Motor neuron (in vitro differentiated cells): ENCODE data around the gene HDDC3. TPM values are rescaled to one million over a fixed set of nuclear protein-coding genes. Genes with fewer than 3 reads are reported as not detected.

Source experiments
- ATAC-seq, 8 experiments: fragments of 200-7000 bp; cut with Tn5 transposase; replicated peaks in 6 of 8; 2 replicates each; pipeline ENCODE4 v1.8.0; 2021; ENCODE audit warnings: mild to moderate bottlenecking in 8 of 8, moderate library complexity in 8 of 8
- H3K27ac ChIP-seq, 2 donors: fragments of 250-450 bp; sonication (Bioruptor Pico); 2 replicates each; pipeline ENCODE4 v1.9.0; 2021; ENCODE audit warnings: antibody characterized with exemption in 2 of 2, mild to moderate bottlenecking in 2 of 2, moderate library complexity in 1 of 2
- H3K4me1 ChIP-seq, 2 donors: fragments of 250-450 bp; sonication (Bioruptor Pico); replicated peaks in 1 of 2; 2 replicates each; pipeline ENCODE4 v1.6.1; 2021; ENCODE audit warnings: antibody characterized with exemption in 2 of 2, mild to moderate bottlenecking in 2 of 2, moderate library complexity in 1 of 2
- H3K4me3 ChIP-seq, 5 donors: fragments of 250-450 bp; sonication (Bioruptor Pico); 2 replicates each; pipeline ENCODE4 v1.9.0; 2021; ENCODE audit warnings: antibody characterized with exemption in 5 of 5, mild to moderate bottlenecking in 5 of 5, moderate library complexity in 4 of 5
- WGBS, 10 experiments: fragments of 450-650 bp; shearing (Covaris generic); methylation state at CpG; one replicate each; pipeline ENCODE4 v1.0.0; 2022; 5-methylcytosine and 5-hydroxymethylcytosine counted together
- in situ Hi-C, 9 experiments: fragments of 400-800 bp; cut with MboI; loops; one replicate each; pipeline ENCODE4 v1.15.0; 2021; ENCODE audit warnings: low sequenced_read_pairs in 9 of 9, low pct_unique_long_range_greater_than_20kb in 2 of 9; ENCODE audit not compliant: unreplicated experiment in 9 of 9
- total RNA-seq, 8 experiments: library from RNA; unstranded; fragments of 300-600 nt; gene quantifications; 2 replicates each; pipeline versions ENCODE4 v1.2.3 to v1.2.4, GENCODE V29; 2022

HDDC3 gene
- total RNA-seq, 8 experiments from 2014 or later: 10.1 to 22.4 (median 13.6) TPM

DNA sequence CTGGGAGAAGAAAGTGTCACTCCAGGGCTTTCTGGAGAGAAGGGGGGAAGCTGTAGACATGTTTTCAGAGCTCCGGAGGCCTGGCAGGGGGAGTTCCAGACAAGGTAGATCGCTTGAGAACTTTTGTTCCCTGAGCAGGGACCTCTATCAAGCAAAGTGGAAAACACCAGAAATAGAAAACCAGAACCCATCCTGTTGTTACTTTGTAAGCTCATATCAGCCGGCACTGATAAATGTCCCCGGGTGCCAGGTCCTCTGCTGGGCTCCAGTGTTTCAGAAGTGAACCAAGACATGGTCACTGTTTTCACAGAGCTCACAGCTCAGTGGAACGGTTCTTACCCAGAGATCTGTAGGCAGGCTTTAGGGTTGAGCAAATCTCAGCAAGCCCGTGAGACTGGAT, 13.5 kb downstream of the HDDC3 start:
- Histone ChIP-seq H3K4me3 (no peak overlapping the region), H3K4me1 (peaks cover 6 to 12% of the 10 kb centered on the region in 2 donors), H3K27ac (no peak overlapping the region)
- WGBS, 10 experiments: 88 to 100% (median 100%) methylated on average over 1 to 5 of the region's 6 CpGs; no CpG with 5 or more reads in 4 of the 10 experiments
- in situ Hi-C loops: no loop called here
- no peak for ATAC-seq

DNA sequence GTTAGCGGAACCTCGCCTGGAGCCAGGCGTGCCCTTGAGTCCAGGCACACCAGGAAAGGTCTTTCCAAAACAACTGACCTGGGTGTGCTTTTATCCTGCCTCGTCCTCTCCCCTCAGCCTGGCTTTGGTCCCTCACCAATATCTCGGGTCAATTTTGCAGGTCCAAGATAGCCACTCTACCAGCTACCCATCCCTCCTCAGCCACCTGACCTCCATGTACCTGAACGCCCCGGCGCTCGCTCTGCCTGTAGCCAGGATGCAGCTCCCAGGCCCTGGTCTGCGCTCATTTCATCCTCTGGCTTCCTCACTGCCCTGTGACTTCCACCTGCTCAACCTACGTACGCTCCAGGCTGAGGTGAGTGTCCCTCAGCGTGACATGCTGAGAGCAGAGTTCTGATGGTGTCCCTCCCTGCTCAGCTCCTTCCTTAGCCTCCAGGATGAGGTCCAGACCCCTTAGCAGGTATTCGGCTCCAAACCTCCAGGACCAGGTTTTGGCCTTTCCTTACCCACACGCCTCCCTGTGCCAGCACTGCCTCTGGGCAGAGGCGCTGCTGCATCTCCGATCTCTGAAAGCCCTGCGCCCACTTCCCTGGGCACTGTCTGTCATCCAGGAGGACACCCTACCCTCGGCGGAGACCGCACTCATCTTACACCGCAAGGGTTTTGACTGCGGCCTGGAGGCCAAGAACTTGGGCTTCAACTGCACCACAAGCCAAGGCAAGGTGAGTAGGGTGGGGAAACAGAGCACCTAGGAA, 14.1 kb downstream of the HDDC3 start:
- Histone ChIP-seq H3K4me3 (no peak overlapping the region), H3K4me1 (peaks cover 6 to 12% of the 10 kb centered on the region in 2 donors), H3K27ac (no peak overlapping the region)
- in situ Hi-C loops: no loop called here
- WGBS, 10 experiments: 83 to 100% (median 98%) methylated on average over 1 to 11 of the region's 23 CpGs; no CpG with 5 or more reads in 2 of the 10 experiments
- no peak for ATAC-seq

DNA sequence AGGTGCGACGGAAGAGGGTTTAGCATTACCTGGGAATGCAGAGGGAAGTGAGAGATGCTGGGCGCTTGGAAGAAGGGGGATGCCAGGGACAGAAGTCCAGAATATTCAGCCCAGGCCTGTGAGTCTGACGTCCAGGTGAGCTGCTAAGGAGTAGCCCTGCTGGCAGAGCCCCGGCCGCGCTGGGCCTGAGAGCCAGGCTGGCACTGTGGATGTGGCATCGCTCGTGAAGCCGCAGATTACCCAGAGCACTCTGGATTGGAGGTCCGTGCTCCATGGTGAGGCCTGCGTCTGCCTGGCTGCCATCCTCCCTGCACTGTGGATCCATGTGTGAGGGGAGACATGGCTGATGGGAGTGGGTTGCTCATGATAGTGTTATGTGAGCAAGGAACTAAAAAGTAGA, 14.8 kb downstream of the HDDC3 start:
- in situ Hi-C loops: no loop called here
- Histone ChIP-seq H3K27ac (no peak overlapping the region), H3K4me1 (peaks cover 6 to 12% of the 10 kb centered on the region in 2 donors), H3K4me3 (no peak overlapping the region)
- ATAC-seq: no peak
- 93 to 100% (median 100%) methylated on average over 2 to 6 of the region's 12 CpGs; no CpG with 5 or more reads in 6 of the 10 experiments for WGBS, 10 experiments

DNA sequence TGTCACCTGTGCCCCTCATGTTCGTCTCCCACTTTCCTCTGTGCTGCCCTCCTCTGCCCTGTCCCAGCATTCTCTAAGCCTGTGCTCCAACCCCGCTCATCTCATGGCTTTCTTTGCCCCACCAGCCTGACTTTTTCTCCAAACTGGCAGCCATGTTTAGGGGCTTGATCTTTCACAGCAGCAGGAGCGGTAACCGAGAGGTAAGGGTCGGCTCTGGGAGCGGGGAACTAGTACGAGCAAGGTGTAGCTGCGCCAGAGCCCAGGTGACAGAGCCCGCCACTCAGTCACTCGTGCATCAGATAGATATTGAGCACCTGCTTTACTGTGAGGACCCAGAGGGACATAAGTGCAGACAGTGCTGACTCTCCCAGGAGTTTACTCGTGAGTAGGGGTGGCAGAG, 15.9 kb downstream of the HDDC3 start:
- in situ Hi-C loops: no loop called here
- ATAC-seq: no peak
- Histone ChIP-seq H3K4me1 (peaks cover 6 to 12% of the 10 kb centered on the region in 2 donors), H3K4me3 (no peak overlapping the region), H3K27ac (no peak overlapping the region)
- 74 to 100% (median 87%) methylated on average over 1 to 7 of the region's 11 CpGs; no CpG with 5 or more reads in 5 of the 10 experiments for WGBS, 10 experiments

DNA sequence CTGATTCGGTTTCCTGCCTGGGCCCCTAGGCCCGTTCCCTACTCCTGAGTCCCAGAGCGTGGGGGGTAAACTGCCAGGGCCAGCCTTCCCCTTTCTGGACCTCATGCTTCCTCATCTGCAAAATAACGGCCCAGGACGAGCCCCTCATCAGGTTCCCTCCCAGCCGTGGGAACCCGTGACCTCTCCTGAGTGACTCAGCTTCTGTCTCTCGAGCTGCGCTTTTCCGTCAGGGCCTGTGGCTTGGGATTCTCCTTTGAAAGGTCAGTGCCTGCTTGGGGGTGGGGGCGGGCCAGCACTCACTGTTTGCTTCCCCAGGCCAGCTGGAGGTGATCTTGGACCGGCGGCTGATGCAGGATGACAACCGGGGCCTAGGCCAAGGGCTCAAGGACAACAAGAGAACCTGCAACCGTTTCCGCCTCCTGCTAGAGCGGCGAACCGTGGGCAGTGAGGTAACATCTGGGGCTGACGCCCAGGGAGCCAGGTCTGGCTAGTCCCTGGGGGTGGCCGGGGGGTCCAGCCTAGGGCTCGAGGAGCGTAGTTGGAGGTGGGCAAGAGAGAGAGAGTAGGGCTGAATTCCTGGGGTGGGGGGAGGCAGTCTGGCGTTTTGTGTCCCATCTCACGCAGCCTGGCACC, 16.4 kb downstream of the HDDC3 start:
- WGBS, 10 experiments: 20 to 95% (median 73%) methylated on average over 1 to 13 of the region's 25 CpGs; no CpG with 5 or more reads in 3 of the 10 experiments
- ATAC-seq: peak in 5 of 8 experiments; percentile 56 to 91 (median 82)

DNA sequence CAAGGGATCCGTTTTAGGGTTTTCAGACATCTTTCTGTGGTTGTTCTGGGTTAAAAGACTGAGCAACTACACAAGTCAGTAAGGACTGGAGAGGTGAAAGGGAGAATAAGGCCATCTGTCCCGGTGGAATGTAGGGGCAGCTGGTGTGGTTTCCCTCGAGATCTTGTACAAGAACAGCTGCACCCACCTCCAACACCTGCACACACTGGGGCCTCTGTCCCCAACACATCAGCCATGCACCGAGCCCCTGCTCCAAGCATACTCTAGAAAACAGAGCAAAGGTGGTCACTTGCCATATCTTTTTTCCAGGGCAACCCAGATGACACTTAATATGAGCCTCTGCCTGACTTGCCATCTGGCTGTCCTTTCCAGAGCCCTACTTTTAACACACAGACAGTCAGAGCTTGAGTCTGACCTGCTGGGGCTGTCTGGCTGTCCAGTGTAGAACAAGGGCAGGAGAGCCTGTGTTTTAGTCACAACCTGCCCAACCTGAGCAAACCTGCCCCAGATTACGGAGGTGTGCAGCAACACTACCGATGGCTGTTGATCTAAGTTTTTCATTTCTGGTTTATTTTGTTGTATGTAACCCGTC, 17.0 kb downstream of the HDDC3 start:
- Histone ChIP-seq H3K4me3 (no peak overlapping the region), H3K4me1 (peaks cover 6 to 12% of the 10 kb centered on the region in 2 donors), H3K27ac (peak overlapping the region in 1 of 2 donors; percentile 62)
- 40 to 90% (median 78%) methylated on average over 1 to 7 of the region's 7 CpGs; no CpG with 5 or more reads in 4 of the 10 experiments for WGBS, 10 experiments
- in situ Hi-C loops: no loop called here
- ATAC-seq: peak in 4 of 8 experiments; percentile 6 to 38 (median 26)

More for the DNA sequence above, 16.4 kb downstream of the HDDC3 start:
- in situ Hi-C loops: no loop called here
- Histone ChIP-seq H3K27ac (peak overlapping the region; percentile 46 to 62), H3K4me3 (no peak overlapping the region), H3K4me1 (peaks cover 6 to 12% of the 10 kb centered on the region in 2 donors)

DNA sequence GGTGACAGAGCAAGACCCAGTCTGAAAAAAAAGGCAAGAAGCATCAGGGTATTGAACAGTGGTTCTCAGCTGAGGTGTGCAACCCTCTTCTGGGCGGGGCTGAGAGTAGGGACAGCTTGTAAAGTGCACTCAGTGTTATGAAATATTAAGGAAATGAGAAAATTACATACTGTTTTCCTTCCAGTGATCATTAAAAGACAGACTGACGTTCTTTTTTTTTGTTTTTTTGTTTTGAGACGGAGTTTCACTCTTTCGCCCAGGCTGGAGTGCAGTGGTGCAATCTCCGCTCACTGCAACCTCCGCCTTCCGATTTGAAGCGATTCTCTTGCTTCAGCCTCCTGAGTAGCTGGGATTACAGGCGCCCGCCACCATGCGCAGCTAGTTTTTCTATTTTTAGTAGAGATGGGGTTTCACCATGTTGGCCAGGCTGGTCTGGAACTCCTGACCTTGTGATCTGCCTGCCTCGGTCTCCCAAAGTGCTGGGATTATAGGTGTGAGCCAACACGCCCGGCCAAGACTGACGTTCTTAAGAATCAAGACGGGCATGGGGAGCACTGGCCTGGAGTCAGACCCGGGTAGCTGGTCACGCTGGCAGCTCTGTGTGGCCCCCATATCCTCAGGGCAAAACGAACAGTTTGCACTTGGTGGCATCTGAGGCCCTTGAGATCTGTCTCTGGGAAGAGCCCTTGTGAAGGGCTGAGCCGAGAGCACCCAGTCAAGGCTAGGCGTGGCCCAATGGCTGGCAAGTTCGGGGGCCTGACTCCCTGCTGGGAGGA, 17.9 kb downstream of the HDDC3 start:
- in situ Hi-C loops: no loop called here
- 87 to 100% (median 94%) methylated on average over 2 to 13 of the region's 22 CpGs; no CpG with 5 or more reads in 2 of the 10 experiments for WGBS, 10 experiments
- Histone ChIP-seq H3K4me3 (no peak overlapping the region), H3K4me1 (peaks cover 6 to 12% of the 10 kb centered on the region in 2 donors), H3K27ac (no peak overlapping the region)
- no peak for ATAC-seq

DNA sequence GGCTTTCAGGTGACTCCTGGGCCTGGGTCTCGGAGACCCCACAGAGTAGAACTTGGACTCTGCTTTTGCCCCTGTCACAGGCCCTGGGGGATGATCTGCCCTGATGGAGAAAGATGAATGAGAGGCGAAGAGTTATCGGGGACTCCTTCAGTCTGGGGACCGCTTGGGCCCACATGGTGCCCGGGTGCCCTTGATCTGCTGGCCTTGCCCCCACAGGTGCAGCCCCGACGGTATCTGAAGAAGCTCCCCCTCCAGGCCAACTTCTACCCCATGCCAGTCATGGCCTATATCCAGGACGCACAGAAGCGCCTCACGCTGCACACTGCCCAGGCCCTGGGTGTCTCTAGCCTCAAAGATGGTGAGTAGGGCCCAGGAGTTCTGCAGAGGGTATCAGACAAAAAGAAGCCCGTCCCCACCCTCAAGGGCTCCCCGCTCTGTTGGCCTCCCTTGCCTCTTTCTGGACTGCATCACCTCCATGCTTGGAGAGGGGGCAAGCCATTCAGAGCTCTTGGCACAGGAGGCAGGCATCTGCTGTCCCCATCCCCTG, 18.9 kb downstream of the HDDC3 start:
- Histone ChIP-seq H3K4me1 (peaks cover 6 to 12% of the 10 kb centered on the region in 2 donors), H3K27ac (no peak overlapping the region), H3K4me3 (no peak overlapping the region)
- in situ Hi-C loops: no loop called here
- ATAC-seq: no peak
- WGBS, 10 experiments: 67 to 100% (median 93%) methylated on average over 1 to 4 of the region's 12 CpGs; no CpG with 5 or more reads in 4 of the 10 experiments

DNA sequence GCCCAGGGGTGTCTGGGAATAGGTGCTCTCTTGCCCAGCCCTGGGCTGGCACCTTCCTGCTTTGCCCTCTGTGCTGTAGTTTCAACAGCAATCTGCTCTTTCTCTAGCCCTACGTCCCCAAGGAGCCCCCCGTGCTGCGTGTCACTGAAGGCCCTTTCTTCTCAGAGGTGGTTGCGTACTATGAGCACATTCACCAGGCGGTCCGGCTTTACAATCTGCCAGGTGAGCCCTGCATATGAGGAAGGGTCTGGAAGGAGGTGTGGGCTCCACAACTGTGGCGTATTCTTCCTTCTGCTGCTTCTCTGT, 19.6 kb downstream of the HDDC3 start:
- H3K4me1 ChIP-seq: peaks cover 6 to 12% of the 10 kb centered on the region in 2 donors
- no peak overlapping the region for H3K4me3 ChIP-seq
- H3K27ac ChIP-seq: no peak overlapping the region
- WGBS, 10 experiments: 80 to 100% (median 85%) methylated on average over 1 to 7 of the region's 7 CpGs; no CpG with 5 or more reads in 7 of the 10 experiments
- in situ Hi-C loops: no loop called here
- no peak for ATAC-seq

DNA sequence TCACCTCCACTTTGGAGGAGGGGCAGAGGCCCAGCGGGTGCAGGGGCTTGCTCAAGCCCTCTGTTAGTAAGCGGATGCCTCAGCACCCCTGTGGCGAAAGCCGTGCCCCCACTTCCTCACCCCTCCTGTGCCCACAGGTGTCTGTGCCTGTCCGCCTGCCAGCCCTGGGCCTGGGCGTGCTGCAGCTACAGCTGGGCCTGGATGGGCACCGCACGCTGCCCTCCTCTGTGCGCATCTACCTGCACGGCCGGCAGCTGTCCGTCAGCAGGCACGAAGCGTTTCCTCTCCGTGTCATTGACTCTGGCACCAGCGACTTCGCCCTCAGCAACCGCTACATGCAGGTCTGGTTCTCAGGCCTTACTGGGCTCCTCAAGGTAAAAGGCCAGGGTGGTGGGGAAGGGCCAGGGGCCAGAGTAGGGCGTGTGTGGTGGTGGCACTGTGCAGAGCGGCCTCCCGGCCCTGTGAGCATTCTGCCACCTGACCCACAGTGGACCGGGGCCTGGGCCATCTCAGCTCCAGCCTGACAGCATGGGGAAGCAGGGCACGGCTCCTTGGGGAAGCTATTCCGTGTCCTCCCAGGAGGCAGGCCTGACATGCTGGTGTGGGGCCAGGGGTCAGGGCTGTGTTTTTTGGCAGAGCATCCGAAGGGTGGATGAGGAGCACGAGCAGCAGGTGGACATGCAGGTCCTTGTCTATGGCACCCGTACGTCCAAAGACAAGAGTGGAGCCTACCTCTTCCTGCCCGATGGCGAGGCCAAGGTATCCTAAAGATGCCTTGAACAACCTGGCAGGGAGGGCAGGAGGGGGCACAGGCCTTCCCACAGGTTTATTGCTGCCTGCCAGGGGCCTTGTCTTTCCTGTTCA, 20.2 kb downstream of the HDDC3 start:
- WGBS, 10 experiments: 73 to 100% (median 100%) methylated on average over 1 to 11 of the region's 30 CpGs; no CpG with 5 or more reads in 3 of the 10 experiments
- no peak overlapping the region for H3K27ac ChIP-seq
- in situ Hi-C loops: no loop called here

DNA sequence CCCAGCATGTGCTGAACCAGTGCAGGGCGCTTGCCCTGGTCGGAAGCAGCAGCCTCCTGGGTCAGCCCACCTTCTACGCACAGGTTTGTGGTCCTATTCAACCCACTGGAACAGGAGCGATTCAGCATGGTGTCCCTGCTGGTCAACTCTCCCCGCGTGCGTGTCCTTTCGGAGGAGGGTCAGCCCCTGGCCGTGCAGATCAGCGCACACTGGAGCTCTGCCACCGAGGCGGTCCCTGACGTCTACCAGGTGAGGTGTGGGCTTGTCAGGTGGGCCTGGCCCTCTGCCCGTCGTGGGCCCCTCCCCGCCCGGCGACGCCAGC, 21.1 kb downstream of the HDDC3 start:
- 100% methylated on average over 4 of the region's 19 CpGs; no CpG with 5 or more reads in 9 of the 10 experiments for WGBS, 10 experiments
- Histone ChIP-seq H3K4me3 (no peak overlapping the region), H3K4me1 (peaks cover 6 to 12% of the 10 kb centered on the region in 2 donors), H3K27ac (no peak overlapping the region)
- ATAC-seq: no peak
- in situ Hi-C loops: no loop called here

More for the DNA sequence above, 20.2 kb downstream of the HDDC3 start:
- no peak for ATAC-seq
- no peak overlapping the region for H3K4me3 ChIP-seq
- peaks cover 6 to 12% of the 10 kb centered on the region in 2 donors for H3K4me1 ChIP-seq
